Prostate gland (tissue), 2 donors: ENCODE measurements around the gene CYTH4. TPM values are rescaled to one million over a fixed set of nuclear protein-coding genes. Genes with fewer than 3 reads are reported as not detected.

Source experiments
- DNase-seq: peaks from one replicate; pipeline ENCODE4 v3.0.0-alpha.2; 2019; ENCODE audit warnings: low spot score
- H3K27ac ChIP-seq, 2 donors: fragments of 200-600 bp; sonication (generic); 2 replicates each; pipeline ENCODE4 v1.5.1; 2017 to 2019
- H3K27me3 ChIP-seq: fragments of 200-600 bp; sonication (generic); replicated peaks from 2 replicates; pipeline ENCODE4 v1.5.1; 2019; ENCODE audit not compliant: insufficient read depth
- H3K36me3 ChIP-seq, 2 donors: fragments of 200-600 bp; sonication (generic); 1 replicate in 1 of 2; 2 replicates in 1 of 2; pipeline versions ENCODE4 v1.5.1 to v1.8.1; 2017 to 2019
- H3K4me1 ChIP-seq: fragments of 200-600 bp; sonication (generic); replicated peaks from 2 replicates; pipeline ENCODE4 v1.5.1; 2019
- H3K4me3 ChIP-seq, 2 donors: fragments of 200-600 bp; sonication (generic); 2 replicates each; pipeline ENCODE4 v1.5.1; 2017 to 2019
- H3K9me3 ChIP-seq: fragments of 200-600 bp; sonication (generic); 2 replicates; pipeline ENCODE4 v1.5.1; 2017
- POLR2A ChIP-seq: fragments of 450-650 bp; IDR thresholded peaks from one replicate; pipeline ENCODE4 v1.6.1; 2016; ENCODE audit warnings: antibody characterized with exemption, mild to moderate bottlenecking
- POLR2AphosphoS5 ChIP-seq: sonication (generic); formaldehyde crosslinking; IDR thresholded peaks from one replicate; pipeline ENCODE4 v1.6.1; 2017; ENCODE audit warnings: antibody characterized with exemption
- WGBS: methylation state at CpG from one replicate; pipeline ENCODE4 v1.1.5; 2018; 5-methylcytosine and 5-hydroxymethylcytosine counted together
- intact Hi-C: fragments of 100-400 bp; cut with DNase I; formaldehyde crosslinking; loops from one replicate; pipeline ENCODE4 v1.14.2; 2022
- total RNA-seq, 2 donors: library from RNA; depleted of rRNA; stranded (reverse); fragments of >200 nt; gene quantifications; one replicate each; pipeline ENCODE4 v1.1.0, GENCODE V29; 2016
- TF ChIP-seq, protein P1 (sequence below), 4 experiments: fragments of 200-600 bp in 2 of 4; fragments of 450-650 bp in 2 of 4; sonication (generic) in 2 of 4; IDR thresholded peaks; 1 replicate in 3 of 4; 2 replicates in 1 of 4; pipeline ENCODE4 v1.5.1; 2016 to 2019; ENCODE audit warnings: antibody characterized with exemption in 4 of 4, mild to moderate bottlenecking in 2 of 4, moderate library complexity in 2 of 4

The CYTH4 gene
- total RNA-seq, 2 donors from 2014 or later = 4.7 to 5.5 TPM

DNA sequence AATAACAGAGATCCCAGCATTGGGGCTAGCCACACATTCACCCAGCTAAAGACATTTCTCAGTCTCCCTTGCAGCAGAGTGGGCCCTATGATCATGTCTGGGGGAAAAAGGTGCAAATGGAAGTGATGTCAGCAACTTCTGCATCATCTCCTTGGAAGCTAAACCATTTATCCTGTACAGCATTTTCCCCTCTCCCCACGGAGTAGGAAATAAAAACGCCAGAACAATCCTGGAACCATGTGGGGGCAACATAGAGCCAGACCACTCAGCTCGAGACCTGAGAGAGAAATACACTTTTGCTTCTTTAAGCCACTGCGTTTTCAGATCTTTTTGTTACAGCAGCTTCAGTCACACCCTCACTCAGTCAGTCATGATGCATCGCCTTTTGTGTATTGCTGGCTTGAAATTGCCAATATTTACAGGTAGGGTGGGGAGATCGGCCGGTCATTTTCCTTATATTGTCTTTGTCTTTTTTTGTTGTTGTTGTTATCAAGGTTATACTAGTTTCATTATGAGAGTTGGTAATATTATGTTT, 29.1 kb upstream of the CYTH4 start:
- TF ChIP-seq POLR2AphosphoS5 (no peak), POLR2A (no peak)
- TF ChIP-seq, protein P1, sequence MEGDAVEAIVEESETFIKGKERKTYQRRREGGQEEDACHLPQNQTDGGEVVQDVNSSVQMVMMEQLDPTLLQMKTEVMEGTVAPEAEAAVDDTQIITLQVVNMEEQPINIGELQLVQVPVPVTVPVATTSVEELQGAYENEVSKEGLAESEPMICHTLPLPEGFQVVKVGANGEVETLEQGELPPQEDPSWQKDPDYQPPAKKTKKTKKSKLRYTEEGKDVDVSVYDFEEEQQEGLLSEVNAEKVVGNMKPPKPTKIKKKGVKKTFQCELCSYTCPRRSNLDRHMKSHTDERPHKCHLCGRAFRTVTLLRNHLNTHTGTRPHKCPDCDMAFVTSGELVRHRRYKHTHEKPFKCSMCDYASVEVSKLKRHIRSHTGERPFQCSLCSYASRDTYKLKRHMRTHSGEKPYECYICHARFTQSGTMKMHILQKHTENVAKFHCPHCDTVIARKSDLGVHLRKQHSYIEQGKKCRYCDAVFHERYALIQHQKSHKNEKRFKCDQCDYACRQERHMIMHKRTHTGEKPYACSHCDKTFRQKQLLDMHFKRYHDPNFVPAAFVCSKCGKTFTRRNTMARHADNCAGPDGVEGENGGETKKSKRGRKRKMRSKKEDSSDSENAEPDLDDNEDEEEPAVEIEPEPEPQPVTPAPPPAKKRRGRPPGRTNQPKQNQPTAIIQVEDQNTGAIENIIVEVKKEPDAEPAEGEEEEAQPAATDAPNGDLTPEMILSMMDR (IDR thresholded peaks at IDR 0.05) = no peak
- intact Hi-C loops = no loop called here
- H3K27ac ChIP-seq = no peak overlapping the region
- no peaks in the 10 kb centered on the region for H3K9me3 ChIP-seq
- no peak overlapping the region for H3K4me3 ChIP-seq
- H3K36me3 ChIP-seq = no peaks in the 10 kb centered on the region
- H3K27me3 ChIP-seq = peaks cover 11% of the 10 kb centered on the region
- 56% methylated on average over 7 of the region's 7 CpGs for WGBS
- no peaks in the 10 kb centered on the region for H3K4me1 ChIP-seq
- DNase-seq = no peak

DNA sequence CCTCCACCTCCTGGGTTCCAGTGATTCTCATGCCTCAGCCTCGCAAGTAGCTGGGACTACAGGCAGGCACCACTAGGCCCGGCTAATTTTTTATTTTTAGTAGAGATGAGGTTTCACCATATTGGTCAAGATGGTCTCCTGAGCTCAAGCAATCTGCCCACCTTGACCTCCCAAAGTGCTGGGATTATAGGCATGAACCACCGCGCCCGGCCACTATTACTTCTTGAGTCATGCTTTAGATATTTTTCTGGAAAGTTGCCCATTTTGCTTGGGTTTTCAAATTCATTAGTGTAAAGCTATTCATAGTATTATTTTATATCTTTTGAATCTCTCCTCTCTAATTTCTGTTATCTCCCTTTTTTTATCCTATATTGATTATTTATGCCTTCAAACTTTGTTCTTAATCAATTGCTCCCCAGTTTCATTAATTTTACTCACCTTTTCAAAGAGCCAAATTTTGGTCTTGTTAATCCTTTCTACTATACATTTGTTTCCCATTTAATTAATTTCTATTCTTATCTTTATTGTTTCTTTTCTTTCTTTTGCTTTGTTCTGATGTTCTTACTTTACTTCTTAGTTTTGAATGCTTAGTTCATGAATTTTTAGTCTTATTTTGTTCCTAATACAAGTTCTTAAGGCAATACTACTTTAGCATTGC, 28.0 kb upstream of the CYTH4 start:
- intact Hi-C loops = no loop called here
- Histone ChIP-seq H3K27me3 (peaks cover 11% of the 10 kb centered on the region), H3K27ac (no peak overlapping the region), H3K4me3 (no peak overlapping the region), H3K9me3 (no peaks in the 10 kb centered on the region), H3K4me1 (no peaks in the 10 kb centered on the region), H3K36me3 (no peaks in the 10 kb centered on the region)
- 91% methylated on average over 5 of the region's 5 CpGs for WGBS
- DNase-seq = no peak
- TF ChIP-seq POLR2A (no peak), POLR2AphosphoS5 (no peak)
- TF ChIP-seq, protein P1 (IDR thresholded peaks at IDR 0.05) = no peak

DNA sequence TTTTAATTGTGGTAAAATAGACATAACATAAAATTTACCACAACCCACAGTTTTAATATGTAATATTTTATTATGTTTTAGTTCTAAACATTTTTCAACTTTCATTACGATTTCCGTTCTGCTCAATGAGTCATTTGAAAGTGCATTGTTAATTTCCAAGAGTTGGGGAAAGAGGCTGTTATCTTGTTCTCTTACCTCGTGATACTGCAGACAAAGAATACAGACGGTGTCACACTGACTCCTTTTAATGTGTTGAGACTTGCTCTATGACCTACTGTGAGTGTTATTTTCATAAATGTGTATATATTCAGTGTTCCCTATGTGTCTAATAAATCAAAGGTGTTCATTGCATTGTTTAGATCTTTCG, 27.5 kb upstream of the CYTH4 start:
- Histone ChIP-seq H3K27me3 (peaks cover 11% of the 10 kb centered on the region), H3K4me3 (no peak overlapping the region), H3K4me1 (no peaks in the 10 kb centered on the region), H3K36me3 (no peaks in the 10 kb centered on the region), H3K9me3 (no peaks in the 10 kb centered on the region), H3K27ac (no peak overlapping the region)
- TF ChIP-seq, protein P1 (IDR thresholded peaks at IDR 0.05) = no peak
- TF ChIP-seq POLR2A = no peak
- TF ChIP-seq POLR2AphosphoS5 = no peak
- intact Hi-C loops = no loop called here
- 48% methylated on average over 5 of the region's 5 CpGs for WGBS
- no peak for DNase-seq

DNA sequence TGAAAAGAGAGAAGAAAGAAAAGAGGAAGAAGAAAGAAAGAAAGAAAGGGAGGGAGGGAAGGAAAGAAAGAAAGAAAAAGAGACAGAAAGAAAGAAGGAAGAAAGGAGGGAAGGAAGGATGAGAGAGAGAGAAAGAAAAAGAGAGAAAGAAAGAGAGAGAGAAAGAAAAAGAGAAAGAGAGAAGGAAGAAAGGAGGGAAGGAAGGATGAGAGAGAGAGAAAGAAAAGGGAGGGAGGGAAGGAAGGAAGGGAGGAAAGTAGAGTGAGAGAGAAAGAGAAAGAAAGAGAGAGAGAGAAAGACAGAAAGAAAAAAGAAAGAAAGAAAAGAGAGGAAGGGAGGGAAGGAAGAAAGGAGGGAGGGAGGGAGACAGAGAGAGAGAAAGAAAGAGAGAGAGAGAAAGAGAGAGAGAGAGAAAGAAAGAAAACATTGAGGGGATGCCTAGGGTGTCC, 26.7 kb upstream of the CYTH4 start:
- DNase-seq = no peak
- Histone ChIP-seq H3K4me3 (no peak overlapping the region), H3K27ac (no peak overlapping the region), H3K9me3 (no peaks in the 10 kb centered on the region), H3K4me1 (no peaks in the 10 kb centered on the region), H3K36me3 (no peaks in the 10 kb centered on the region), H3K27me3 (peaks cover 11% of the 10 kb centered on the region)
- intact Hi-C loops = no loop called here
- no peak for TF ChIP-seq POLR2A
- TF ChIP-seq POLR2AphosphoS5 = no peak
- TF ChIP-seq, protein P1 (IDR thresholded peaks at IDR 0.05) = no peak

DNA sequence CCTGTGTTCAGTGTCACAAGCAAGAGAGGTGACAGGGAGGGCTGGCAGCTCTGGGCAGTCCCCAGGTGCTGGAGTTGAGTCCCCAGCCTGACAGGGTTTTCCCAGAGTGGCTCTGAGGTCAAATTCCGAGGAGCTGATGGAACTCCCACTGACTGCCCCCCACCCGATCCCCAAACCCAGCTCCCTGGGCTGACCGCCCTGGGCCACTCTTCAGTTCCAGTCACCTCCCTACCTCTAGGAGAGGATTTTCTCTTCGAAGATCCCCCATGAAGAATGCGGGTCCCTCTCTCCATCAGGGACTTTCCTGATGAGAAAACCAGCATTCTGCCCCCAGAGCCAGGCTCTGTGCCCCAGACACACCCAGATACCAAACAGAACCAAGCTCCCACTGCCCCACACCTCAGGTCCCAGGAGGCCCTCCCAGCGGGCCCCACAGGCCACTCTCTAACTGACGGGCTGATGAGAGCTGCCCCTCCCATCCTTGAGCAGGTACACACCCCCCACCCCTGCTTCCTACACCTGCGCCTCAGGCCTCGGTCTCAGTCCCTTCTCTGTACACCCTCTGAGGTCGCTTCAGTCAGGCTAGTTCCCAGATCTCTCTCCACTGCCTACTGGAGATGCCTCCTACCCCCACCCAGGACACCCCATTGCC, 26.1 kb upstream of the CYTH4 start:
- H3K4me1 ChIP-seq = no peaks in the 10 kb centered on the region
- TF ChIP-seq POLR2AphosphoS5 (no peak), POLR2A (no peak)
- TF ChIP-seq, protein P1 (IDR thresholded peaks at IDR 0.05) = no peak
- WGBS = 67% methylated on average over 10 of the region's 10 CpGs
- DNase-seq = no peak
- no peak overlapping the region for H3K4me3 ChIP-seq
- H3K27me3 ChIP-seq = peaks cover 11% of the 10 kb centered on the region
- H3K9me3 ChIP-seq = no peaks in the 10 kb centered on the region
- no peaks in the 10 kb centered on the region for H3K36me3 ChIP-seq
- intact Hi-C loops = no loop called here
- H3K27ac ChIP-seq = no peak overlapping the region
